IMR-90 (cell line): ENCODE measurements around the gene ATP13A1.

Experiments used
- CTCF ChIP-seq: conservative IDR thresholded peaks from 2 replicates; pipeline ENCODE4 v1.5.1; 2012; ENCODE audit warnings: mild to moderate bottlenecking, low read depth, low read length, improper control_type of control experiment
- ELK1 ChIP-seq: fragments of 150-350 bp; IDR thresholded peaks from 2 replicates; pipeline ENCODE4 v1.6.1; 2016; ENCODE audit warnings: low read depth, mild to moderate bottlenecking, low read length, moderate library complexity, borderline replicate concordance
- MAFK ChIP-seq: IDR thresholded peaks from 2 replicates; pipeline ENCODE4 v1.6.1; 2012; ENCODE audit warnings: low read depth, low read length, improper control_type of control experiment
- POLR2A ChIP-seq: IDR thresholded peaks from 2 replicates; pipeline ENCODE4 v1.6.1; 2012; ENCODE audit warnings: mild to moderate bottlenecking, low read depth, low read length
- RAD21 ChIP-seq: IDR thresholded peaks from 2 replicates; pipeline ENCODE4 v1.6.1; 2012; ENCODE audit warnings: low read length, improper control_type of control experiment
- RCOR1 ChIP-seq: IDR thresholded peaks from 2 replicates; pipeline ENCODE4 v1.6.1; 2012; ENCODE audit warnings: mild to moderate bottlenecking, low read length, improper control_type of control experiment; ENCODE audit not compliant: insufficient replicate concordance
- RFX5 ChIP-seq: IDR thresholded peaks from 2 replicates; pipeline ENCODE4 v1.8.0; 2012; ENCODE audit warnings: low read depth, mild to moderate bottlenecking, low read length, moderate library complexity

- TF ChIP-seq RFX5 (no peak), ELK1 (no peak), POLR2A (no peak), CTCF (no peak), RCOR1 (no peak), RAD21 (no peak), MAFK (no peak)
These were observed 40.1 kb downstream of the ATP13A1 start for GRCh38 chr19:19623383-19623782.
